GM10266 (cell line): ENCODE results near the gene CDK18.

Experiments used
- DNase-seq: peaks from one replicate; pipeline ENCODE4 v3.0.0; 2012; ENCODE audit errors: extremely low spot score
- CTCF ChIP-seq: IDR thresholded peaks from 2 replicates; pipeline ENCODE4 v1.5.1; 2012; ENCODE audit warnings: mild to moderate bottlenecking, low read depth; ENCODE audit not compliant: control insufficient read depth, insufficient read depth; ENCODE audit errors: missing control alignments

The CDK18 gene

GRCh38 chr1:205506409-205507200, 2.1 kb downstream of the CDK18 start:
- DNase-seq, result no peak
- no peak for TF ChIP-seq CTCF

- TF ChIP-seq CTCF, result no peak
Measured at GRCh38 chr1:205508227-205508714, 3.8 kb downstream of the CDK18 start.

GRCh38 chr1:205510308-205510950, 6.0 kb downstream of the CDK18 start:
- TF ChIP-seq CTCF, result no peak
- no peak for DNase-seq

More at GRCh38 chr1:205508227-205508714, 3.8 kb downstream of the CDK18 start:
- DNase-seq, result no peak

- DNase-seq, result no peak
- no peak for TF ChIP-seq CTCF
Measured at GRCh38 chr1:205510951-205511330, 6.5 kb downstream of the CDK18 start.

- DNase-seq, result no peak
- no peak for TF ChIP-seq CTCF
Measured at GRCh38 chr1:205512059-205513045, 7.9 kb downstream of the CDK18 start.

- no peak for DNase-seq
- TF ChIP-seq CTCF, result no peak
Measured at GRCh38 chr1:205513774-205514173, 9.3 kb downstream of the CDK18 start.
